Mesendoderm (in vitro differentiated cells): Measurements from ENCODE around the gene ABHD17A.
A peak's percentile ranks its signal among the peaks of the same experiment; 100 is the strongest.

Experiments
- DNase-seq: peaks from one replicate; pipeline ENCODE4 v3.0.0; 2013
- H2AK5ac ChIP-seq: 2 replicates; pipeline ENCODE4 v1.6.1; 2013; ENCODE audit warnings: low read length, inconsistent platforms
- H2BK120ac ChIP-seq: 2 replicates; pipeline ENCODE4 v1.6.1; 2013; ENCODE audit warnings: low read depth, mild to moderate bottlenecking, low read length, moderate library complexity, mixed read lengths
- H2BK15ac ChIP-seq: replicated peaks from 2 replicates; pipeline ENCODE4 v1.6.1; 2013; ENCODE audit warnings: low read depth, mild to moderate bottlenecking, moderate library complexity
- H2BK5ac ChIP-seq: 2 replicates; pipeline ENCODE4 v1.6.1; 2013; ENCODE audit warnings: low read length, inconsistent platforms
- H3K18ac ChIP-seq: 2 replicates; pipeline ENCODE4 v1.6.1; 2013; ENCODE audit warnings: mild to moderate bottlenecking, low read length, mixed read lengths
- H3K23ac ChIP-seq: one replicate; pipeline ENCODE4 v1.6.1; 2013; ENCODE audit warnings: low read length
- H3K27ac ChIP-seq: 2 replicates; pipeline ENCODE4 v1.5.1; 2013; ENCODE audit warnings: low read depth, mild to moderate bottlenecking, inconsistent platforms, low read length, moderate library complexity
- H3K27me3 ChIP-seq: 2 replicates; pipeline ENCODE4 v1.6.1; 2013; ENCODE audit warnings: low read length, control low read depth, mild to moderate bottlenecking, inconsistent platforms; ENCODE audit not compliant: insufficient read depth, poor library complexity
- H3K36me3 ChIP-seq: 2 replicates; pipeline ENCODE4 v1.6.1; 2013; ENCODE audit warnings: low read length, inconsistent platforms; ENCODE audit not compliant: control insufficient read depth, insufficient read depth
- H3K4ac ChIP-seq: one replicate; pipeline ENCODE4 v1.6.1; 2013; ENCODE audit warnings: low read depth, mild to moderate bottlenecking, low read length, moderate library complexity
- H3K4me1 ChIP-seq: 2 replicates; pipeline ENCODE4 v1.6.1; 2013; ENCODE audit warnings: low read depth, low read length, inconsistent platforms; ENCODE audit not compliant: control insufficient read depth
- H3K4me2 ChIP-seq: 2 replicates; pipeline ENCODE4 v1.6.1; 2013; ENCODE audit warnings: low read length
- H3K4me3 ChIP-seq: 2 replicates; pipeline ENCODE4 v1.5.1; 2013; ENCODE audit warnings: mild to moderate bottlenecking, low read length
- H3K56ac ChIP-seq: one replicate; pipeline ENCODE4 v1.6.1; 2013; ENCODE audit warnings: low read length
- H3K79me1 ChIP-seq: 2 replicates; pipeline ENCODE4 v1.6.1; 2013; ENCODE audit warnings: low read length, inconsistent platforms
- H3K79me2 ChIP-seq: 2 replicates; pipeline ENCODE4 v1.6.1; 2013; ENCODE audit warnings: mild to moderate bottlenecking, low read length; ENCODE audit not compliant: control insufficient read depth, insufficient read depth
- H3K9ac ChIP-seq: 2 replicates; pipeline ENCODE4 v1.6.1; 2013; ENCODE audit warnings: low read length, inconsistent platforms
- H4K5ac ChIP-seq: one replicate; pipeline ENCODE4 v1.6.1; 2013; ENCODE audit warnings: low read length
- H4K8ac ChIP-seq: one replicate; pipeline ENCODE4 v1.6.1; 2013; ENCODE audit warnings: low read depth, mild to moderate bottlenecking, control low read depth, low read length, moderate library complexity
- WGBS: extraction: QIAGEN DNeasy Blood & Tissue Kit; methylation state at CpG from one replicate; pipeline ENCODE4 v1.1.7; 2013; ENCODE audit warnings: low lambda C conversion rate, missing lambda C conversion rate; ENCODE audit not compliant: insufficient coverage; ENCODE audit errors: extremely low coverage; 5-methylcytosine and 5-hydroxymethylcytosine counted together

The ABHD17A gene

GRCh38 chr19:1855040-1855827 is 30.1 kb downstream of the ABHD17A start:
- Histone ChIP-seq H2BK120ac (no peak overlapping the region), H4K5ac (no peak overlapping the region), H2AK5ac (no peak overlapping the region), H3K4me1 (peaks cover 14% of the 10 kb centered on the region), H3K4me3 (no peak overlapping the region), H2BK5ac (no peak overlapping the region), H3K4me2 (peak overlapping the region; percentile 10), H3K18ac (peak overlapping the region; percentile 5), H3K27ac (peak overlapping the region; percentile 68), H3K79me1 (peaks cover 16% of the 10 kb centered on the region), H3K36me3 (no peaks in the 10 kb centered on the region), H3K4ac (peak overlapping the region; percentile 29), H2BK15ac (no peak overlapping the region), H3K27me3 (no peaks in the 10 kb centered on the region), H3K56ac (peak overlapping the region; percentile 93), H4K8ac (no peak overlapping the region), H3K23ac (no peak overlapping the region), H3K79me2 (peaks cover 41% of the 10 kb centered on the region), H3K9ac (peak overlapping the region; percentile 61)
- peak; percentile 95 for DNase-seq
- no CpG with 5 or more reads among the region's 33 CpGs for WGBS

GRCh38 chr19:1854542-1855039 is 30.7 kb downstream of the ABHD17A start:
- Histone ChIP-seq H2AK5ac (no peak overlapping the region), H3K56ac (peak overlapping the region; percentile 42), H3K23ac (no peak overlapping the region), H3K79me2 (peaks cover 36% of the 10 kb centered on the region), H4K5ac (no peak overlapping the region), H3K4me2 (no peak overlapping the region), H3K27ac (peak overlapping the region; percentile 68), H3K36me3 (no peaks in the 10 kb centered on the region), H3K4ac (no peak overlapping the region), H2BK15ac (no peak overlapping the region), H3K18ac (peak overlapping the region; percentile 5), H2BK5ac (no peak overlapping the region), H3K4me3 (no peak overlapping the region), H2BK120ac (no peak overlapping the region), H3K27me3 (no peaks in the 10 kb centered on the region), H4K8ac (no peak overlapping the region), H3K79me1 (peaks cover 16% of the 10 kb centered on the region), H3K4me1 (peaks cover 12% of the 10 kb centered on the region), H3K9ac (peak overlapping the region; percentile 58)
- no CpG with 5 or more reads among the region's 37 CpGs for WGBS
- DNase-seq, result peak; percentile 26

- Histone ChIP-seq H3K23ac (no peak overlapping the region), H3K27ac (no peak overlapping the region), H3K36me3 (no peaks in the 10 kb centered on the region), H3K9ac (no peak overlapping the region), H4K5ac (no peak overlapping the region), H3K18ac (no peak overlapping the region), H3K4ac (no peak overlapping the region), H2BK120ac (no peak overlapping the region), H3K27me3 (no peaks in the 10 kb centered on the region), H4K8ac (no peak overlapping the region), H3K79me1 (peaks cover 16% of the 10 kb centered on the region), H2BK5ac (no peak overlapping the region), H3K4me3 (no peak overlapping the region), H2BK15ac (no peak overlapping the region), H3K4me1 (peaks cover 12% of the 10 kb centered on the region), H3K56ac (no peak overlapping the region), H3K4me2 (no peak overlapping the region), H2AK5ac (no peak overlapping the region), H3K79me2 (peaks cover 32% of the 10 kb centered on the region)
- DNase-seq, result no peak
- WGBS, result no CpG with 5 or more reads among the region's 16 CpGs
These were observed 31.2 kb downstream of the ABHD17A start for GRCh38 chr19:1854039-1854541.

- no peak overlapping the region for H2AK5ac ChIP-seq
- H2BK120ac ChIP-seq, result no peak overlapping the region
- H3K9ac ChIP-seq, result no peak overlapping the region
- H3K23ac ChIP-seq, result no peak overlapping the region
- no peak overlapping the region for H3K18ac ChIP-seq
- no peak overlapping the region for H4K8ac ChIP-seq
- H3K27ac ChIP-seq, result no peak overlapping the region
- peaks cover 26% of the 10 kb centered on the region for H3K79me2 ChIP-seq
- H2BK15ac ChIP-seq, result no peak overlapping the region
- no peak overlapping the region for H3K4me3 ChIP-seq
- WGBS, result no CpG with 5 or more reads among the region's 27 CpGs
- no peaks in the 10 kb centered on the region for H3K27me3 ChIP-seq
- peaks cover 10% of the 10 kb centered on the region for H3K4me1 ChIP-seq
- no peak overlapping the region for H2BK5ac ChIP-seq
- peak; percentile 91 for DNase-seq
- H3K4me2 ChIP-seq, result no peak overlapping the region
- no peaks in the 10 kb centered on the region for H3K36me3 ChIP-seq
- H3K56ac ChIP-seq, result peak overlapping the region; percentile 34
- peak overlapping the region; percentile 24 for H3K4ac ChIP-seq
- peaks cover 12% of the 10 kb centered on the region for H3K79me1 ChIP-seq
- no peak overlapping the region for H4K5ac ChIP-seq
These were observed 31.8 kb downstream of the ABHD17A start for GRCh38 chr19:1853295-1854038.

- Histone ChIP-seq H3K79me1 (peaks cover 9% of the 10 kb centered on the region), H2AK5ac (no peak overlapping the region), H3K4ac (no peak overlapping the region), H3K27me3 (no peaks in the 10 kb centered on the region), H4K5ac (no peak overlapping the region), H3K27ac (no peak overlapping the region), H3K4me3 (no peak overlapping the region), H2BK120ac (no peak overlapping the region), H3K79me2 (peaks cover 21% of the 10 kb centered on the region), H3K4me1 (peaks cover 8% of the 10 kb centered on the region), H3K36me3 (no peaks in the 10 kb centered on the region), H2BK15ac (no peak overlapping the region), H3K4me2 (no peak overlapping the region), H4K8ac (no peak overlapping the region), H3K23ac (no peak overlapping the region), H3K18ac (no peak overlapping the region), H3K56ac (peak overlapping the region; percentile 37), H3K9ac (no peak overlapping the region), H2BK5ac (no peak overlapping the region)
- no peak for DNase-seq
- WGBS, result no CpG with 5 or more reads among the region's 9 CpGs
These were observed 32.6 kb downstream of the ABHD17A start for GRCh38 chr19:1852581-1853128.
